ENCODE data around the gene SYT12. TPM values are rescaled to one million over a fixed set of nuclear protein-coding genes. Genes with fewer than 3 reads are reported as not detected.

Gene SYT12, protein sequence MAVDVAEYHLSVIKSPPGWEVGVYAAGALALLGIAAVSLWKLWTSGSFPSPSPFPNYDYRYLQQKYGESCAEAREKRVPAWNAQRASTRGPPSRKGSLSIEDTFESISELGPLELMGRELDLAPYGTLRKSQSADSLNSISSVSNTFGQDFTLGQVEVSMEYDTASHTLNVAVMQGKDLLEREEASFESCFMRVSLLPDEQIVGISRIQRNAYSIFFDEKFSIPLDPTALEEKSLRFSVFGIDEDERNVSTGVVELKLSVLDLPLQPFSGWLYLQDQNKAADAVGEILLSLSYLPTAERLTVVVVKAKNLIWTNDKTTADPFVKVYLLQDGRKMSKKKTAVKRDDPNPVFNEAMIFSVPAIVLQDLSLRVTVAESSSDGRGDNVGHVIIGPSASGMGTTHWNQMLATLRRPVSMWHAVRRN
- not detected in 2 replicates for total RNA-seq
- total RNA-seq (2013): not detected
- not detected in 2 replicates for polyA plus RNA-seq
- polyA minus RNA-seq: 0.07 and 0.09 TPM in 2 replicates

DNA sequence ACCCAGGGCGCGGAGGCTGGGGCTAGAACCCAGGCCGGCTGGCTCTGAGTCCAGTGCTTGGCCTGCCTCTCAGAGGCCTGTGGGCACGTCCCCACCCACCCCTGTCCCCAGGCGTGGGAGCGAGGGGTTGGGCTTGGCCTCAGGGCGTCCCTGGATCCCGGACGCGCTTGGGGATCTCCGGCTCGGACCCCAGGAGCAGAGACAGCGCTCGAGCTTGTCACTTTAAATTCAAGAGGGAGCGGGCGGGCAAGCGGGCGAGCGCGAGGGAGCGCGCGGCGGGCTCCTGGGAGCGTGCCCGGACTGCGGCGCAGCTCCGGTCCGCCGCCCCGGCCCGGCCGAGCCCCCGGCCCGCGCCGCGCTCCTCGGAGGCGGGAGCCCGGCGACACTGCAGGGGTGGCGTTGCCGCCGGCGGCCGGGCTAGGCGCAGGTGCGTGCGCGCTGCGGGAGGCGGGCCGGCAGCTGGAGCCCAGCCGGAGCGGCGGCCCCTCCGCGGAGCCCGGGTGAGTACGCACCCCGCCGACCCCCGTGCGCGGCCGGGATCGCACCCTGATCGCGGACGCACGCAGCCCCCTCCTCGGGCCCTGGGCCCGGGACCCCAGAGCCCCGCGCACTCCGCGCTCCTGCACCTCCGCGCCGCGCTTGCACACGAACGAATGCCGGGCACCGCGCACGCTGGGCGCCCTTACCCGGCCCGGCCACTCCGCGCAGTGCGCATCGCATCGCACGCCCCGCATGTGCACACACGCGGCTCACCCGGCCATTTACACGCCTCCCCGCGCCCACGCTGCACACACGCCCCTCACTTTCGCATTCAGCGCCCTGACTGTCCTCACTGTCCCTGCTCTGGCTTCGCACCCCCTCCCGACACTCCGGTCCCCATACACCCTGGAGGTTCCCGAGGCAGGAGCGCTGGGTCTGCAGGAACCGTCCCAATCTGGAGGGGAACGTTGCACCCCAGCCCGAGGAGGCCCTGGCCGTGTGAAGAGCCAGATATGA is at the start of gene SYT12:
SYT12 (plus strand) TSS at position 174 of the 996 bp plus-strand sequence. CDS start 7,011 bp downstream, outside the sequence.
- Histone ChIP-seq H2AFZ (ENCODE audit: insufficient read depth, low read depth, low read length, poor library complexity, severe bottlenecking) (no peak within 1 kb of the TSS), H3K27ac (ENCODE audit: low read length in 2 of 2) (no peak within 1 kb of the TSS), H3K4me2 (replicated peaks; ENCODE audit: low read depth, low read length, poor library complexity, severe bottlenecking) (peak within 1 kb of the TSS; percentile 74), H3K4me3 (ENCODE audit: control extremely low read depth in 1 of 5, extremely low read depth in 1 of 5, insufficient read depth in 1 of 5, low read depth in 2 of 5, low read length in 4 of 5) (peak within 1 kb of the TSS in 3 of 5 experiments; percentile 4 to 25 (median 18)), H3K4me1 (ENCODE audit: control insufficient read depth in 2 of 2, insufficient read depth in 2 of 2, low read length in 2 of 2) (peaks cover 41 to 43% of the 10 kb centered on the region in 2 donors), H3K9ac (ENCODE audit: low read length) (peak within 1 kb of the TSS; percentile 39), H4K20me1 (ENCODE audit: control insufficient read depth, insufficient read depth, low read length, poor library complexity, severe bottlenecking) (no peaks in the 10 kb centered on the region), H3K79me2 (ENCODE audit: control insufficient read depth, insufficient read depth, low read length) (no peaks in the 10 kb centered on the region), H3K27me3 (replicated peaks in 1 of 4; ENCODE audit: control extremely low read depth in 1 of 4, control insufficient read depth in 3 of 4, insufficient read depth in 4 of 4, low read length in 3 of 4) (peaks cover 0 to 58% (median 34%) of the 10 kb centered on the region in 4 experiments), H3K36me3 (replicated peaks in 1 of 2; ENCODE audit: control extremely low read depth in 1 of 2, control insufficient read depth in 1 of 2, extremely low read depth in 1 of 2, insufficient read depth in 2 of 2, low read length in 1 of 2) (no peaks in the 10 kb centered on the region), H3K9me3 (ENCODE audit: control extremely low read depth in 1 of 3, control insufficient read depth in 2 of 3, insufficient read depth in 1 of 3, low read length in 2 of 3) (peaks cover 0 to 41% (median 0%) of the 10 kb centered on the region in 3 donors)
- no peak for TF ChIP-seq EZH2 (IDR thresholded peaks at IDR 0.05; ENCODE audit: borderline replicate concordance, insufficient read depth, low read depth, low read length, poor library complexity, severe bottlenecking)
- TF ChIP-seq, protein P1, sequence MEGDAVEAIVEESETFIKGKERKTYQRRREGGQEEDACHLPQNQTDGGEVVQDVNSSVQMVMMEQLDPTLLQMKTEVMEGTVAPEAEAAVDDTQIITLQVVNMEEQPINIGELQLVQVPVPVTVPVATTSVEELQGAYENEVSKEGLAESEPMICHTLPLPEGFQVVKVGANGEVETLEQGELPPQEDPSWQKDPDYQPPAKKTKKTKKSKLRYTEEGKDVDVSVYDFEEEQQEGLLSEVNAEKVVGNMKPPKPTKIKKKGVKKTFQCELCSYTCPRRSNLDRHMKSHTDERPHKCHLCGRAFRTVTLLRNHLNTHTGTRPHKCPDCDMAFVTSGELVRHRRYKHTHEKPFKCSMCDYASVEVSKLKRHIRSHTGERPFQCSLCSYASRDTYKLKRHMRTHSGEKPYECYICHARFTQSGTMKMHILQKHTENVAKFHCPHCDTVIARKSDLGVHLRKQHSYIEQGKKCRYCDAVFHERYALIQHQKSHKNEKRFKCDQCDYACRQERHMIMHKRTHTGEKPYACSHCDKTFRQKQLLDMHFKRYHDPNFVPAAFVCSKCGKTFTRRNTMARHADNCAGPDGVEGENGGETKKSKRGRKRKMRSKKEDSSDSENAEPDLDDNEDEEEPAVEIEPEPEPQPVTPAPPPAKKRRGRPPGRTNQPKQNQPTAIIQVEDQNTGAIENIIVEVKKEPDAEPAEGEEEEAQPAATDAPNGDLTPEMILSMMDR (IDR thresholded peaks at IDR 0.05): no peak
- intact Hi-C loops (cut with micrococcal nuclease): no loop called here
- peaks cover 40% of the 10 kb centered on the region for H3K4me1 Mint-ChIP-seq
- DNase-seq (peak; percentile 34), ATAC-seq (ENCODE audit: low read depth) (no peak)
- ChIA-PET POLR2A (no interaction called here), CTCF (interaction anchor here (0.9 kb wide), 1 partner anchor 58 kb away, joined by 3 read pairs; no protein-coding TSS in a partner anchor)
- H3K9me3 Mint-ChIP-seq (ENCODE audit: insufficient read depth): no peaks in the 10 kb centered on the region
- H3K27me3 Mint-ChIP-seq: peaks cover 47% of the 10 kb centered on the region
- H3K27ac Mint-ChIP-seq: peak within 1 kb of the TSS; percentile 17
- H3K4me3 Mint-ChIP-seq: peak within 1 kb of the TSS; percentile 76
- 7% methylated on average over 118 of the region's 118 CpGs for WGBS (ENCODE audit: insufficient coverage)

Measured in B cell (primary cell).